ENCODE data around the gene NR3C2.

Gene NR3C2

GRCh38 chr4:148116264-148116663 is 325.9 kb downstream of the NR3C2 start:
- Histone ChIP-seq H3K4me1 (ENCODE audit: low read length) (no peaks in the 10 kb centered on the region), H3F3A (ENCODE audit: insufficient read depth, low read length) (no peaks in the 10 kb centered on the region), H3K27me3 (replicated peaks; ENCODE audit: insufficient read depth, low read length) (no peaks in the 10 kb centered on the region), H3K36me3 (replicated peaks; ENCODE audit: insufficient read depth, low read length) (no peaks in the 10 kb centered on the region), H3K9me2 (replicated peaks; ENCODE audit: insufficient read depth, low read length) (no peaks in the 10 kb centered on the region), H3K27ac (ENCODE audit: low read length) (no peak overlapping the region), H4K20me1 (ENCODE audit: insufficient read depth, low read length) (no peaks in the 10 kb centered on the region), H3K79me2 (ENCODE audit: low read length) (no peaks in the 10 kb centered on the region), H3K9me3 (replicated peaks; ENCODE audit: insufficient read depth, low read length) (no peaks in the 10 kb centered on the region), H3K4me2 (ENCODE audit: low read depth, low read length) (no peak overlapping the region), H2AFZ (ENCODE audit: low read length) (no peak overlapping the region), H3K4me3 (ENCODE audit: low read length) (no peak overlapping the region), H3K9ac (ENCODE audit: low read length) (no peak overlapping the region)
- no peak for TF ChIP-seq EZH2phosphoT487 (IDR thresholded peaks at IDR 0.05; ENCODE audit: low read length)
- TF ChIP-seq, protein P1, sequence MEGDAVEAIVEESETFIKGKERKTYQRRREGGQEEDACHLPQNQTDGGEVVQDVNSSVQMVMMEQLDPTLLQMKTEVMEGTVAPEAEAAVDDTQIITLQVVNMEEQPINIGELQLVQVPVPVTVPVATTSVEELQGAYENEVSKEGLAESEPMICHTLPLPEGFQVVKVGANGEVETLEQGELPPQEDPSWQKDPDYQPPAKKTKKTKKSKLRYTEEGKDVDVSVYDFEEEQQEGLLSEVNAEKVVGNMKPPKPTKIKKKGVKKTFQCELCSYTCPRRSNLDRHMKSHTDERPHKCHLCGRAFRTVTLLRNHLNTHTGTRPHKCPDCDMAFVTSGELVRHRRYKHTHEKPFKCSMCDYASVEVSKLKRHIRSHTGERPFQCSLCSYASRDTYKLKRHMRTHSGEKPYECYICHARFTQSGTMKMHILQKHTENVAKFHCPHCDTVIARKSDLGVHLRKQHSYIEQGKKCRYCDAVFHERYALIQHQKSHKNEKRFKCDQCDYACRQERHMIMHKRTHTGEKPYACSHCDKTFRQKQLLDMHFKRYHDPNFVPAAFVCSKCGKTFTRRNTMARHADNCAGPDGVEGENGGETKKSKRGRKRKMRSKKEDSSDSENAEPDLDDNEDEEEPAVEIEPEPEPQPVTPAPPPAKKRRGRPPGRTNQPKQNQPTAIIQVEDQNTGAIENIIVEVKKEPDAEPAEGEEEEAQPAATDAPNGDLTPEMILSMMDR (IDR thresholded peaks at IDR 0.05; ENCODE audit: low read length): no peak
- no peak for TF ChIP-seq EZH2 (optimal IDR thresholded peaks at IDR 0.05; ENCODE audit: low read depth, low read length)
- no peak for DNase-seq

- H3K4me1 ChIP-seq (ENCODE audit: low read length): no peaks in the 10 kb centered on the region
- no peaks in the 10 kb centered on the region for H3K9me2 ChIP-seq (replicated peaks; ENCODE audit: insufficient read depth, low read length)
- no peak for TF ChIP-seq EZH2phosphoT487 (IDR thresholded peaks at IDR 0.05; ENCODE audit: low read length)
- no peak for TF ChIP-seq EZH2 (optimal IDR thresholded peaks at IDR 0.05; ENCODE audit: low read depth, low read length)
- TF ChIP-seq, protein P1 (IDR thresholded peaks at IDR 0.05; ENCODE audit: low read length): no peak
- no peaks in the 10 kb centered on the region for H4K20me1 ChIP-seq (ENCODE audit: insufficient read depth, low read length)
- DNase-seq: no peak
- H3K9me3 ChIP-seq (replicated peaks; ENCODE audit: insufficient read depth, low read length): no peaks in the 10 kb centered on the region
- H3K4me2 ChIP-seq (ENCODE audit: low read depth, low read length): no peak overlapping the region
- no peak overlapping the region for H3K27ac ChIP-seq (ENCODE audit: low read length)
- no peaks in the 10 kb centered on the region for H3K79me2 ChIP-seq (ENCODE audit: low read length)
- H3K9ac ChIP-seq (ENCODE audit: low read length): no peak overlapping the region
- no peak overlapping the region for H2AFZ ChIP-seq (ENCODE audit: low read length)
- H3K36me3 ChIP-seq (replicated peaks; ENCODE audit: insufficient read depth, low read length): no peaks in the 10 kb centered on the region
- no peaks in the 10 kb centered on the region for H3F3A ChIP-seq (ENCODE audit: insufficient read depth, low read length)
- H3K27me3 ChIP-seq (replicated peaks; ENCODE audit: insufficient read depth, low read length): no peaks in the 10 kb centered on the region
- H3K4me3 ChIP-seq (ENCODE audit: low read length): no peak overlapping the region
Observed at GRCh38 chr4:148114436-148114835, 327.8 kb downstream of the NR3C2 start.

DNA sequence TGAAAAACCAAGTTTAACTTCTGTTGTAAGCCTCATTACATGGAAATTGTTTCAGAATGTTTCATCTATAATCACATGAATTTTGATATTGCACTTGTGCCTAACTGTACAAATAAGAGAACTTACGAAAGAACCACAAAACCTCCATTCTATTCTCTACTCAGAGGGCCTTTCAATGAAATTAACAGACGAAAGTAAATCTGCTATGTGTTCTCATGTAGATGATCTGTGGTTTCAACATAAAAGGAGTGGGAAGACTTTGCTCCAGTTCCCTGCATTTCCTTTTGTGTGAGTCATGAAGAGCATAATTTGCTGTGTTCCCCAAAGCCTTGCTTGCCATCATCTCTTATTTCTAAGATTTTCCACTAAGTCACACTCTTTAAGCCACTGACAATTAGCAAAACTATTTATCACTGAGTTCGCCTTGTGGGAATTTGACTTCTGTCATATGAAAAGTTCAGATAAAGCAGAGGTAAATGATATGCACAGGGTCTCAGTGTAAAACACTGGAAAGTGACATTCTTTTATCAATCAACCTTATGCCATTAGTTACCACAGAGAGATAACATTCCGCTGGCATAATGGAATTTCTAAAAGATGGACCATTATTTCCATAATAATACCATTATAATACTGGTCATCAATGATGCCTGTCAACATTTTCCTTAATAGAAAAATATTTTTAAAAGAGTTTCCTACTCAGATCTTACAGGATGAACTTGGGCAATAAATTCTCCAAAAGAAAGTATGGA is 329.8 kb downstream of the NR3C2 start:
- Histone ChIP-seq H3K9me2 (replicated peaks; ENCODE audit: insufficient read depth, low read length) (no peaks in the 10 kb centered on the region), H3K36me3 (replicated peaks; ENCODE audit: insufficient read depth, low read length) (no peaks in the 10 kb centered on the region), H3K9me3 (replicated peaks; ENCODE audit: insufficient read depth, low read length) (no peaks in the 10 kb centered on the region), H3K79me2 (ENCODE audit: low read length) (no peaks in the 10 kb centered on the region), H4K20me1 (ENCODE audit: insufficient read depth, low read length) (no peaks in the 10 kb centered on the region), H3K4me1 (ENCODE audit: low read length) (no peaks in the 10 kb centered on the region), H3K27me3 (replicated peaks; ENCODE audit: insufficient read depth, low read length) (no peaks in the 10 kb centered on the region), H3K4me3 (ENCODE audit: low read length) (no peak overlapping the region), H3K9ac (ENCODE audit: low read length) (no peak overlapping the region), H3F3A (ENCODE audit: insufficient read depth, low read length) (no peaks in the 10 kb centered on the region), H3K27ac (ENCODE audit: low read length) (no peak overlapping the region), H3K4me2 (ENCODE audit: low read depth, low read length) (no peak overlapping the region), H2AFZ (ENCODE audit: low read length) (no peak overlapping the region)
- DNase-seq: no peak
- TF ChIP-seq EZH2 (optimal IDR thresholded peaks at IDR 0.05; ENCODE audit: low read depth, low read length): no peak

DNA sequence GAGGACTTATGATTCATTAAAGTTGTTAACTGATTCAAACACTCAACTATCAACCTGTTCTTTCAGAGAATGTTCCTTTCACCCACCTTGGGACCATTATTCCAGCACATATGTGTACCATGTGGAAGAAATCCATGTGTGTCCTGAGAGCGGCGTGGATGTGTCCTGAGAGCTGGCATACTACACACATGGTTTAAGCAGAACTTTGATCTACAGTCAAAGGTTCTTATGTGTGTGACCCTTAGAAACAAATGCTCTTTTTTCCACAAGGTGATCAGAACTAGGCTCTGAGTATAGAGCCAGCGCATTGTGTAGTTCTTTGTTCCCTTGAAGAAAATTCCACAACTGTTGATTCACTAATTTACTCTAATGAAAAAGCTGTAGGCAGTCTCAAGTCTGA is 332.0 kb downstream of the NR3C2 start:
- Histone ChIP-seq H2AFZ (ENCODE audit: low read length) (no peak overlapping the region), H3K4me2 (ENCODE audit: low read depth, low read length) (no peak overlapping the region), H3K9ac (ENCODE audit: low read length) (no peak overlapping the region), H4K20me1 (ENCODE audit: insufficient read depth, low read length) (no peaks in the 10 kb centered on the region), H3K9me2 (replicated peaks; ENCODE audit: insufficient read depth, low read length) (no peaks in the 10 kb centered on the region), H3K4me1 (ENCODE audit: low read length) (no peaks in the 10 kb centered on the region), H3F3A (ENCODE audit: insufficient read depth, low read length) (no peaks in the 10 kb centered on the region), H3K27me3 (replicated peaks; ENCODE audit: insufficient read depth, low read length) (no peaks in the 10 kb centered on the region), H3K79me2 (ENCODE audit: low read length) (no peaks in the 10 kb centered on the region), H3K27ac (ENCODE audit: low read length) (no peak overlapping the region), H3K4me3 (ENCODE audit: low read length) (no peak overlapping the region), H3K36me3 (replicated peaks; ENCODE audit: insufficient read depth, low read length) (no peaks in the 10 kb centered on the region), H3K9me3 (replicated peaks; ENCODE audit: insufficient read depth, low read length) (no peaks in the 10 kb centered on the region)
- DNase-seq: no peak
- no peak for TF ChIP-seq EZH2phosphoT487 (IDR thresholded peaks at IDR 0.05; ENCODE audit: low read length)
